ENCODE data around the gene TRMT2A.

The TRMT2A gene

GRCh38 chr22:20130731-20131596, 13.9 kb upstream of the TRMT2A start:
- peak; percentile 86 for DNase-seq (ENCODE audit: insufficient read length, low spot score)
- FAIRE-seq, result no peak
- TF ChIP-seq PAX5 (IDR thresholded peaks at IDR 0.05; ENCODE audit: insufficient read depth, low read length, severe bottlenecking) (no peak), POLR2A (IDR thresholded peaks at IDR 0.05; ENCODE audit: low read depth, low read length) (no peak), POLR2AphosphoS5 (IDR thresholded peaks at IDR 0.05; ENCODE audit: low read depth, low read length) (no peak), SPI1 (IDR thresholded peaks at IDR 0.05; ENCODE audit: low read depth, low read length) (no peak), POU2F2 (IDR thresholded peaks at IDR 0.05; ENCODE audit: low read depth, low read length) (no peak), TAF1 (IDR thresholded peaks at IDR 0.05; ENCODE audit: low read depth, low read length) (no peak)

DNA sequence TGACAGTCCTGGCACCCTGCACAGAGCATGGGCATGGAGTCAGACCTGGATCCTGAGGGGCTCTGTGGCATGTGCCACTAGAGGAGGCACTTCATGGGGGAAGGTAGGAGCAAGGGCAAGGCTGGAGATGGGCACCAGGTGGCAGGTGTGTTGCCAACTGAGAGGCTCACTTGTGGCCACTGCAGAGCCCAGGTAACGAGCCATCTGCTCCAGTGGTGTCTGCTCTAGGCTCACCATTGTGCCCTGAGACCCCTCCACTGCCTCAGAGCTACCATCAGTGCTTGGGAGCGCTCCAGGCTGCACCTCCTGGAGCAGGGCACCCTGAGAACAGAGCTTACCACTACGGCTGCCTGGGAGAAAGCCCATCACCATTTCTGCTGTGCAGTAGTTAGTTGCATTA, 13.3 kb upstream of the TRMT2A start:
- TF ChIP-seq SPI1 (IDR thresholded peaks at IDR 0.05; ENCODE audit: low read depth, low read length), result no peak
- no peak for TF ChIP-seq PAX5 (IDR thresholded peaks at IDR 0.05; ENCODE audit: insufficient read depth, low read length, severe bottlenecking)
- TF ChIP-seq POU2F2 (IDR thresholded peaks at IDR 0.05; ENCODE audit: low read depth, low read length), result no peak
- TF ChIP-seq TAF1 (IDR thresholded peaks at IDR 0.05; ENCODE audit: low read depth, low read length), result no peak
- no peak for TF ChIP-seq POLR2A (IDR thresholded peaks at IDR 0.05; ENCODE audit: low read depth, low read length)
- no peak for FAIRE-seq
- DNase-seq (ENCODE audit: insufficient read length, low spot score), result no peak

GRCh38 chr22:20129747-20130014, 12.7 kb upstream of the TRMT2A start:
- DNase-seq (ENCODE audit: insufficient read length, low spot score), result no peak
- no peak for TF ChIP-seq TAF1 (IDR thresholded peaks at IDR 0.05; ENCODE audit: low read depth, low read length)
- no peak for TF ChIP-seq PAX5 (IDR thresholded peaks at IDR 0.05; ENCODE audit: insufficient read depth, low read length, severe bottlenecking)
- TF ChIP-seq SPI1 (IDR thresholded peaks at IDR 0.05; ENCODE audit: low read depth, low read length), result no peak
- TF ChIP-seq POU2F2 (IDR thresholded peaks at IDR 0.05; ENCODE audit: low read depth, low read length), result no peak
- no peak for TF ChIP-seq POLR2AphosphoS5 (IDR thresholded peaks at IDR 0.05; ENCODE audit: low read depth, low read length)
- no peak for TF ChIP-seq POLR2A (IDR thresholded peaks at IDR 0.05; ENCODE audit: low read depth, low read length)
- no peak for FAIRE-seq

DNA sequence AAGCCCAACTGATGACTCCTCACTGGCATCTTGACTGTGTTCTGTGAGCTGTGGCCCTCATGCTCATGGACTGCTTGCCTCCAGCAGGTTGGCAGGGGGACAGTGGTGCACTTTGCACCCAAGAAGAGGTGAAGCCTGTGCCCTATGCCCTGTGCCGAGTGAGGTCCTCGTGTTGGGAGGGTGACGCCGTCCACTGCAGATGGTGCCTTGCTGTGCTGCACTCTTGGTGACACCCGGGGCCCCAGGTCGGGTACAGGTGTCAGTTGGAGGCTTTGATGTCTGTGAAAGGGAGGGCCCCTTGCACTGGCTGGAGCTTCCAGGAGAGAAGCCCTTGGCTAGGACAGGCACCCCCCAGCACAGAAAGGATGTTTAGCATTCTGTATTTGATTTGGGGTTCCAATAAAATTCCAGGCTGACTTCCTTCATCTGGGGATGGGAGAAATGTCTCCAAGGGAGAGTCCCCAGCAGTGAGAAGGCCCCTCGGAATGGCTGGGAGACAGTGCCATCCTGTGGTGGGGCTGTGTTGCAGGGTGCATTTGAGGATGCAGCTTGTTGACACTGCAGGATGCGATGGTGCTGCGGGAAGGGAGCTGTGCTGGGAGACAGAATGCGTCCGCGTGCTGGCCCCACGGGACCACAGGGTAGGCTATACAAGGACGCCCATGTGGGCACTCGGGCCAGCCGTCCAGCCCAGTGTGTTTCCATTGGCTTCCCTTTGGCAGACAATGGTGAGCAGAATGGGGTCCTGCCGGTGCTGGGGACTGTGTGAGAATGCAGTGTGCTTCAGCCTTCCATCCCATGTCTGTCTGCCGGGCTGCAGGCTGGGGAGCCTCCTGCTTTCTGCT, 12.1 kb upstream of the TRMT2A start:
- 0 out of 2 replicates have a peak, but pooled peaks have one; percentile 6 for TF ChIP-seq POLR2AphosphoS5 (IDR thresholded peaks at IDR 0.05; ENCODE audit: low read depth, low read length)
- TF ChIP-seq POU2F2 (IDR thresholded peaks at IDR 0.05; ENCODE audit: low read depth, low read length), result no peak
- DNase-seq (ENCODE audit: insufficient read length, low spot score) (no peak), FAIRE-seq (peak; percentile 38)

DNA sequence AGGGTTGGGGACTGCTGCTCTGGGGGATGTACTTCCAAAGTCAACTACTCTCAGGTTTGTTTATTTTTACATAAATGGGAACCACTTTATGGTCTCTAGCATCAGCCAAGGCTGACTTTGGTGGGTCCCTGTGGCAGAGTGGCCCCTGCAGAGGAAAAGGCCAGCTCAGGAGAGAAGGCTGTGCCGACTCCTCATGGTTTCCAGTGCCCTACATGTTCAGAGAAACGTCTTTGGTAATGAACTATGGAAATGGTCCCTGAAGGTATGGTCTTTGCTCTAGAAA, 11.5 kb upstream of the TRMT2A start:
- FAIRE-seq, result no peak
- no peak for DNase-seq (ENCODE audit: insufficient read length, low spot score)
- TF ChIP-seq POLR2A (IDR thresholded peaks at IDR 0.05; ENCODE audit: low read depth, low read length) (no peak), POU2F2 (IDR thresholded peaks at IDR 0.05; ENCODE audit: low read depth, low read length) (no peak)

GRCh38 chr22:20127869-20128618, 11.0 kb upstream of the TRMT2A start:
- TF ChIP-seq SPI1 (IDR thresholded peaks at IDR 0.05; ENCODE audit: low read depth, low read length) (no peak), POU2F2 (IDR thresholded peaks at IDR 0.05; ENCODE audit: low read depth, low read length) (peak; percentile 53; the same call in 1 of the 2 replicates), PAX5 (IDR thresholded peaks at IDR 0.05; ENCODE audit: insufficient read depth, low read length, severe bottlenecking) (no peak), TAF1 (IDR thresholded peaks at IDR 0.05; ENCODE audit: low read depth, low read length) (no peak), POLR2AphosphoS5 (IDR thresholded peaks at IDR 0.05; ENCODE audit: low read depth, low read length) (peak; percentile 78), POLR2A (IDR thresholded peaks at IDR 0.05; ENCODE audit: low read depth, low read length) (peak; percentile 54)
- DNase-seq (ENCODE audit: insufficient read length, low spot score) (no peak), FAIRE-seq (peak; percentile 66)

- FAIRE-seq, result no peak
- DNase-seq (ENCODE audit: insufficient read length, low spot score), result no peak
- TF ChIP-seq POU2F2 (IDR thresholded peaks at IDR 0.05; ENCODE audit: low read depth, low read length) (peak; percentile 48), POLR2AphosphoS5 (IDR thresholded peaks at IDR 0.05; ENCODE audit: low read depth, low read length) (no peak; the same call in 1 of the 2 replicates), POLR2A (IDR thresholded peaks at IDR 0.05; ENCODE audit: low read depth, low read length) (peak; percentile 56; the same call in 1 of the 2 replicates)
Measured at GRCh38 chr22:20127318-20127868, 10.4 kb upstream of the TRMT2A start.

DNA sequence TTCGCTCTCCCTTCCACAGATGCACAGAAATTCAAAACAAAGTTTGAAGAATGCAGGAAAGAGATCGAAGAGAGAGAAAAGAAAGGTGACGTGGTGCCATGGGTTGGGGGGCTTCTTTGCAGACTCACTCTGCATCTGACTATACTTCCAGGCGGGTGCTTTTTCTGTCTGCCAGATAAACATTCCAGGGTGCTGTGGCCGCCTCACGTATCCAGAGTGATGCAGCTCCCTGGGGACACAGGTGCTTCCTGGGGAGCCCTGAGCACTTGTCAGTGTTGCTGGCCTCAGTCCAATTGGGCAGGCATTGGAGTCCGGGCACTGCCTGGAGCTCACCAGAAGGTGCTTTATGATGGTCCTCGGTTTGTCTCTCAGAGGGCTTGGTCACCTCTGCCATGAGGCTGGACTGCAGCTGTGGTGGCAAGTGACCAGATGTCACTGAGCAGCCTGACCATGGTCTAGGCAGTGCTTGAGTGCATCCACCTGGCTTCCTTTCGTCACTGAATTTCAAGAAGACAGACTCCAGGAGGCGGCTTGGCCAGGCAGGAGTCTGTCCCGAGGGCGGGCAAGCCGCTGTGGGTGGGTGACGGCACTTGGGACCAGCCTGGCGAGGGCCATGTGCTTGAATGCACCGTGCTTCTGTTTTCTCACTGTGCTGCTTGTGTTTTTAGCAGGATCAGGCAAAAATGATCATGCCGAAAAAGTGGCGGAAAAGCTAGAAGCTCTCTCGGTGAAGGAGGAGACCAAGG, 9.4 kb upstream of the TRMT2A start:
- FAIRE-seq, result no peak
- TF ChIP-seq POLR2A (IDR thresholded peaks at IDR 0.05; ENCODE audit: low read depth, low read length) (no peak), TAF1 (IDR thresholded peaks at IDR 0.05; ENCODE audit: low read depth, low read length) (no peak), POU2F2 (IDR thresholded peaks at IDR 0.05; ENCODE audit: low read depth, low read length) (no peak), SPI1 (IDR thresholded peaks at IDR 0.05; ENCODE audit: low read depth, low read length) (no peak), POLR2AphosphoS5 (IDR thresholded peaks at IDR 0.05; ENCODE audit: low read depth, low read length) (no peak), PAX5 (IDR thresholded peaks at IDR 0.05; ENCODE audit: insufficient read depth, low read length, severe bottlenecking) (no peak)
- DNase-seq (ENCODE audit: insufficient read length, low spot score), result no peak

Data from GM12891 (cell line).